GM12874 (cell line): Measurements from ENCODE around the gene GUCY1A2.

Experiments
- CTCF ChIP-seq: IDR thresholded peaks from 2 replicates; pipeline ENCODE4 v1.5.1; 2011; ENCODE audit warnings: low read depth, mild to moderate bottlenecking, control low read depth, low read length, moderate library complexity; ENCODE audit not compliant: insufficient read depth

The GUCY1A2 gene

DNA sequence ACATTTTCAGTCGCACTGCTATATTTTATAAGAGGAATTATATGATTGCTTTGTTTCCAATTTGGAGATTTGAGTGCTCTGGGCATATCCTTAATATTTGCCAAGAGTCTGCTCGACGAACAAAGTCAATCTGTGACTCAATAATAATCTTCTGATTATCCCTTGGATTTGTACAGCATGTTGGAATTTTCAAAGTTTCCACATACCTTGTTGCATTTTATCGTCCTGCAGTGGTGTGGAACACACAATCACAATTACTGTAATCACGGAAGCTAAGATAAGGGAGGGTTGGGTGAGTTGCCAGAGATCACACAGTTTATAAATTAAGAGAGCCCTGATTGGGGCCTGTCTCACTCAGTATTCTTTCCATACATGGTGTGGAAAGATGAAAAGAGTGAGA lies 189.3 kb downstream of the GUCY1A2 start:
- no peak for TF ChIP-seq CTCF

DNA sequence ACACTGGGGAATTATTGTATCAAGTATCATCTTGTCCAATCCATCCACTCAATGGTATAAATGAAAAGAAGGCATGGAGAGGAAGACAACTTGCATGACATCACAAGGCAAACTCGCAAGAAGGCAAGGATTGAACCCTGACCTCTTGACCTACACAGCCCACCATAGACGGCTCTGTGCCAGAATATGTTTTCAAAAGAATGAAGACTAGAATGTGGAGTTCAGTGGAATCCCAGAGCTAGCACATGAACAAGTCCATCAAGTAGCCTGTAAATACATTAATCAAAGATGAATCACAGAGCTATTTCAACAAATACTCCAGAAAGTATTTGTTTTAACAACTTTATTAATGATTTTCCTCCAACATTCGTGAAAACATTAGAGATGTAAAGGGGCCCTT lies 189.7 kb downstream of the GUCY1A2 start:
- TF ChIP-seq CTCF = no peak

GRCh38 chr11:106827687-106828086 lies 190.6 kb downstream of the GUCY1A2 start:
- TF ChIP-seq CTCF = no peak

DNA sequence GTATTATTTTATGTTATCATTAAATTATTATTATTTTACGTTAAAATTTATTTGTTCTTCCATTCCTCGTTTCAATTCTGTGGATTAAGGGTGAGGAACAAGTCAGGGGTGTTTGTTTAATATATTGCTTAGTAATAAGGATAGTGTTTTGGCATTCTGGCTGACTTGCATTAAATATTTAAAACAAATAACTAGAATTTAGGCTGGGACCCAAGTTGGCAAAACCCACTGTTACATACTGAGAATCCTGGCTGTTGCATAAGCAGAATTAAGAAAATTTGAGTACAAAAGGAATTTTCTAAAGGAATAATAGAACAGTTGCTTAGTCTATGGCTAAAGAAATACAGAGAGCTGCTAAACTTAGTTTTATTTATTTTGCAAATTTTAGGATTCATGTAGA lies 196.4 kb downstream of the GUCY1A2 start:
- no peak for TF ChIP-seq CTCF

- TF ChIP-seq CTCF = no peak
These were observed 197.0 kb downstream of the GUCY1A2 start for GRCh38 chr11:106821291-106821690.

DNA sequence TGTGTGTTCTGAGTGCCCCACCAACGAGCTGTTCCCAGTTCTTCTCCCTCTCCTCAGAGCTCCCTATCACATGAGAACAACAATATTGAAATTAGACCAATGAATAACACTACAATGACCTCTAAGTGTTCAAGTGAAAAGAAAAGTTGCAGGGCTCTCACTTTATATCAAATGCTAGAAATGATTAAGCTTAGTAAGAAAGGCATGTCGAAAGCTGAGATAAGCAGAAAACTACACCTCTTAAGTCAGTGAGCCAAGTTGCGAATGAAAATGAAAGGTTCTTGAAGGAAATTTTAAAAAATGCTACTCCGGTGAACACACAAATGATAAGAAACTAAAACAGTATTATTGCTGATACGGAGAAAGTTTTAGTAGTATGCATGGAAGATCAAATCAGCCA lies 199.8 kb downstream of the GUCY1A2 start:
- no peak for TF ChIP-seq CTCF

DNA sequence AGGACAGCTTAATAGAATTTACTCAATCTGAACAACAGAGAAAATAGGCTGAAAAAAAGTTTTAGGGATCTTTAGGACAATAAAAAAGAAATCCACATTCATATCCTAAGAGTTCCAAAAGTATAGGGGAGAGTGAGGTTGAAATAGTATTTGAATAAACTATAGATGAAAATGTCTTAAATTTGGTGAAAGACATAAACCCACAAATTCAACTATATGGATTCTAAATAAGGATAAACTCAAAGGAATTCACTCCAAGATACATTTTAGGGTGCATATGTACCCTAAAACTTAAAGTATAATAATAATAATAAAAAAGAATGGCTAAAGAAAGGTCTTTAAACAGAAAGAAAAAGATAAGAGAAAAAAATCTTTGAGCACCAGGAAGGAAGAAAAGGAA lies 203.1 kb downstream of the GUCY1A2 start:
- no peak for TF ChIP-seq CTCF

- no peak for TF ChIP-seq CTCF
These were observed 204.5 kb downstream of the GUCY1A2 start for GRCh38 chr11:106813806-106814205.
